ENCODE measurements around the gene WDR19.

DNA sequence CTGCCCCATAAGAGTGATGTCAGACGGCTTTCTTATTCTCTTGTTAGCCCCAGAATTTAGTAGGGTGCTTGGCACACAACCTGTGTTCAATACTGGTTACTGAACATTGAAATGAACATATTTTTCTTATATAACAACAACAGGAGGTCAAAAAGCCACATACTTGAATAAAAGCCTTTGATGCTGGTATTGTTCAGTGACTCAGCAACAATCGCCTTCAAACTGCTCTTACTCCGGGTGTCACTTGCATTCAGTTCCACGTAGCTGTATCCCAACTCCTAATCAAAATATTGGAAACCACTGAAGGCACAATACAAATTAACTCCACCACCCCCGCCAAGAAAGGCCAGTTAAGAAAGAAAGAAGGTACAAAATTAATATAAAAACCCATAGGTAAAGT lies 122.3 kb downstream of the WDR19 start:
- no peak for TF ChIP-seq POLR2AphosphoS5 (IDR thresholded peaks at IDR 0.05; ENCODE audit: borderline replicate concordance, low read depth, low read length)
- TF ChIP-seq EZH2 (IDR thresholded peaks at IDR 0.05), result no peak
- TF ChIP-seq FOXP2 (optimal IDR thresholded peaks at IDR 0.05; ENCODE audit: control extremely low read depth, extremely low read length, insufficient read depth), result no peak
